HCT116 (cell line): ENCODE results near the gene DOCK1. TPM values are rescaled to one million over a fixed set of nuclear protein-coding genes. Genes with fewer than 3 reads are reported as not detected.
"Not testable (repeated sequence)": the region's sequence is repeated elsewhere in the genome, so short reads cannot be mapped to it uniquely, and the experiment has no call there.

Experiments
- ATAC-seq: fragments of 200-7000 bp; cut with Tn5 transposase; 2 replicates; pipeline ENCODE4 v1.9.1; 2020; ENCODE audit warnings: mild to moderate bottlenecking, moderate library complexity
- BruUV-seq: library from RNA; stranded (reverse); fragments of 400-500 nt; replicated peaks from 2 replicates; lab custom pipeline; 2021; lab: Mats Ljungman, UMichigan
- CTCF ChIA-PET: fragments of 300-600 bp; sonication (Branson Sonifier 250); formaldehyde crosslinking; loops from one replicate; lab custom pipeline; 2021; ENCODE audit warnings: antibody characterized with exemption; lab: Charles Lee
- POLR2A ChIA-PET: fragments of 300-600, 350-600 bp; sonication (Branson Sonifier 250); formaldehyde crosslinking; loops from one replicate; lab custom pipeline; 2021; ENCODE audit warnings: antibody characterized with exemption; lab: Charles Lee
- RAD21 ChIA-PET, 2 experiments: fragments of 300-600 bp; sonication (Branson Sonifier 250); formaldehyde crosslinking; loops; one replicate each; lab custom pipeline; 2023; ENCODE audit warnings: low total read pairs in 2 of 2; ENCODE audit not compliant: uncharacterized antibody in 2 of 2, unreplicated experiment in 2 of 2, low non-redundant PET in 1 of 2; lab: Charles Lee
- DNase-seq: peaks from one replicate; pipeline ENCODE4 v3.0.0-alpha.2; 2010; ENCODE audit warnings: low read depth, low spot score
- H2AFZ ChIP-seq: fragments of 200-600 bp; shearing (Covaris generic), sonication (generic); 2 replicates; pipeline ENCODE4 v1.6.1; 2017; ENCODE audit warnings: low read depth, mixed run types, mixed read lengths, antibody characterized with exemption, low read length; ENCODE audit not compliant: poor library complexity, severe bottlenecking
- H3K27ac ChIP-seq: 2 replicates; pipeline ENCODE4 v1.5.1; 2012; ENCODE audit warnings: low read depth, low read length
- H3K27me3 ChIP-seq: fragments of 200-600 bp; sonication (generic); 2 replicates; pipeline ENCODE4 v1.6.1; 2016; ENCODE audit warnings: mixed run types, low read length, mixed read lengths; ENCODE audit not compliant: insufficient read depth
- H3K36me3 ChIP-seq, 2 experiments: fragments of 200-500 bp in 1 of 2; fragments of 200-600 bp in 1 of 2; sonication (Bioruptor generic) in 1 of 2; sonication (generic) in 1 of 2; 2 replicates each; pipeline versions ENCODE4 v1.5.1 to v1.6.1; 2014 to 2016; ENCODE audit warnings: low read length in 2 of 2, inconsistent platforms in 1 of 2, mixed read lengths in 1 of 2, mixed run types in 1 of 2; ENCODE audit not compliant: insufficient read depth in 2 of 2, control insufficient read depth in 1 of 2
- H3K4me1 ChIP-seq, 2 experiments: fragments of 200-600 bp in 1 of 2; sonication (generic) in 1 of 2; 2 replicates each; pipeline versions ENCODE4 v1.5.1 to v1.6.1; 2012 to 2017; ENCODE audit warnings: low read length in 2 of 2, inconsistent platforms in 1 of 2, mild to moderate bottlenecking in 1 of 2, mixed read lengths in 1 of 2, mixed run types in 1 of 2, moderate library complexity in 1 of 2; ENCODE audit not compliant: insufficient read depth in 2 of 2, control insufficient read depth in 1 of 2
- H3K4me2 ChIP-seq: fragments of 200-600 bp; sonication (generic); 2 replicates; pipeline ENCODE4 v1.6.1; 2017; ENCODE audit warnings: mixed run types, low read length, mixed read lengths
- H3K4me3 ChIP-seq, 2 experiments: fragments of 200-600 bp in 1 of 2; sonication (generic) in 1 of 2; replicated peaks in 1 of 2; 2 replicates each; pipeline ENCODE4 v1.5.1; 2011 to 2016; ENCODE audit warnings: low read length in 2 of 2, control low read depth in 1 of 2, low read depth in 1 of 2, mild to moderate bottlenecking in 1 of 2, mixed read lengths in 1 of 2, mixed run types in 1 of 2
- H3K79me2 ChIP-seq: fragments of 200-600 bp; sonication (generic); 2 replicates; pipeline ENCODE4 v1.6.1; 2017; ENCODE audit warnings: mild to moderate bottlenecking, mixed run types, low read length, moderate library complexity, mixed read lengths; ENCODE audit not compliant: insufficient read depth
- H3K9ac ChIP-seq: fragments of 200-600 bp; sonication (generic); 2 replicates; pipeline ENCODE4 v1.6.1; 2016; ENCODE audit warnings: low read length, mixed read lengths
- H3K9me2 ChIP-seq: fragments of 200-600 bp; sonication (generic), shearing (Covaris generic); 2 replicates; pipeline ENCODE4 v1.6.1; 2017; ENCODE audit warnings: mixed run types, mild to moderate bottlenecking, moderate library complexity; ENCODE audit not compliant: insufficient read depth
- H3K9me3 ChIP-seq, 2 experiments: fragments of 200-500 bp in 1 of 2; fragments of 200-600 bp in 1 of 2; sonication (Bioruptor generic) in 1 of 2; sonication (generic) in 1 of 2; 2 replicates each; pipeline ENCODE4 v1.6.1; 2014 to 2017; ENCODE audit warnings: low read length in 2 of 2, mixed read lengths in 2 of 2, inconsistent platforms in 1 of 2, low read depth in 1 of 2, mild to moderate bottlenecking in 1 of 2, mixed run types in 1 of 2, moderate library complexity in 1 of 2; ENCODE audit not compliant: control insufficient read depth in 1 of 2, insufficient read depth in 1 of 2
- H4K20me1 ChIP-seq: fragments of 200-600 bp; sonication (generic), shearing (Covaris generic); 2 replicates; pipeline ENCODE4 v1.6.1; 2017; ENCODE audit warnings: mixed run types, mild to moderate bottlenecking, moderate library complexity; ENCODE audit not compliant: insufficient read depth
- EGR1 ChIP-seq: IDR thresholded peaks from 2 replicates; pipeline ENCODE4 v1.6.1; 2012; ENCODE audit warnings: low read depth
- EZH2 ChIP-seq: fragments of 200-600 bp; sonication (generic); IDR thresholded peaks from 2 replicates; pipeline ENCODE4 v1.6.1; 2017; ENCODE audit warnings: antibody characterized with exemption, mixed run types
- EZH2phosphoT487 ChIP-seq: fragments of 200-600 bp; IDR thresholded peaks from 2 replicates; pipeline ENCODE4 v1.6.1; 2018; ENCODE audit warnings: antibody characterized with exemption, borderline replicate concordance
- FOSL1 ChIP-seq: IDR thresholded peaks from 2 replicates; pipeline ENCODE4 v1.6.1; 2012; ENCODE audit warnings: low read depth
- JUND ChIP-seq: IDR thresholded peaks from 2 replicates; pipeline ENCODE4 v1.6.1; 2012
- SIN3A ChIP-seq: IDR thresholded peaks from 2 replicates; pipeline ENCODE4 v1.6.1; 2012; ENCODE audit warnings: low read depth
- SP1 ChIP-seq: IDR thresholded peaks from 2 replicates; pipeline ENCODE4 v1.6.1; 2012; ENCODE audit warnings: low read depth
- ZNF274 ChIP-seq: fragments of 200-500 bp; sonication (Bioruptor generic); IDR thresholded peaks from 2 replicates; pipeline ENCODE4 v1.6.1; 2014; ENCODE audit warnings: mild to moderate bottlenecking, low read depth, low read length, inconsistent platforms
- intact Hi-C: fragments of 100-400 bp; cut with micrococcal nuclease; formaldehyde crosslinking; loops from 2 replicates; pipeline ENCODE4 v1.10.0; 2022
- total RNA-seq: library from RNA; stranded (reverse); gene quantifications from one replicate; pipeline ENCODE4 v1.2.1, GENCODE V29; 2021; ENCODE audit not compliant: unreplicated experiment
- TF ChIP-seq, protein P1 (sequence below): IDR thresholded peaks from 2 replicates; pipeline ENCODE4 v1.6.1; 2012
- TF ChIP-seq, protein P2 (sequence below): IDR thresholded peaks from 2 replicates; pipeline ENCODE4 v1.6.1; 2011; ENCODE audit warnings: mild to moderate bottlenecking, low read length, moderate library complexity; ENCODE audit not compliant: insufficient replicate concordance; ENCODE audit errors: extremely low read depth

DOCK1 gene
- total RNA-seq, 1 experiment from 2014 or later, result 46.5 TPM

DNA sequence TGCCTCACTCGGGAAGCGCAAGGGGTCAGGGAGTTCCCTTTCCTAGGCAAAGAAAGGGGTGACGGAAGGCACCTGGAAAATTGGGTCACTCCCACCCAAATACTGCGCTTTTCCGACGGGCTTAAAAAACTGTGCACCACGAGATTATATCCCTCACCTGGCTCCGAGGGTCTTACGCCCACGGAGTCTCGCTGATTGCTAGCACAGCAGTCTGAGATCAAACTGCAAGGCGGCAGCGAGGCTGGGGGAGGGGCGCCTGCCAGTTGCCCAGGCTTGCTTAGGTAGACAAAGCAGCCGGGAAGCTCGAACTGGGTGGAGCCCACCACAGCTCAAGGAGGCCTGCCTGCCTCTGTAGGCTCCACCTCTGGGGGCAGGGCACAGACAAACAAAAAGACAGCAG lies 23.2 kb upstream of the DOCK1 start:
- DNase-seq, RAD21 ChIA-PET, H3K9ac ChIP-seq, H3K4me1 ChIP-seq, H3K36me3 ChIP-seq, CTCF ChIA-PET, H4K20me1 ChIP-seq, ATAC-seq, BruUV-seq, H3K9me2 ChIP-seq, H3K9me3 ChIP-seq, H3K4me3 ChIP-seq, H3K27ac ChIP-seq, H2AFZ ChIP-seq, POLR2A ChIA-PET, H3K79me2 ChIP-seq, intact Hi-C loops, H3K4me2 ChIP-seq: not testable (repeated sequence)
- H3K27me3 ChIP-seq, result peaks cover 13% of the 10 kb centered on the region; the same call in 1 of the 2 replicates

DNA sequence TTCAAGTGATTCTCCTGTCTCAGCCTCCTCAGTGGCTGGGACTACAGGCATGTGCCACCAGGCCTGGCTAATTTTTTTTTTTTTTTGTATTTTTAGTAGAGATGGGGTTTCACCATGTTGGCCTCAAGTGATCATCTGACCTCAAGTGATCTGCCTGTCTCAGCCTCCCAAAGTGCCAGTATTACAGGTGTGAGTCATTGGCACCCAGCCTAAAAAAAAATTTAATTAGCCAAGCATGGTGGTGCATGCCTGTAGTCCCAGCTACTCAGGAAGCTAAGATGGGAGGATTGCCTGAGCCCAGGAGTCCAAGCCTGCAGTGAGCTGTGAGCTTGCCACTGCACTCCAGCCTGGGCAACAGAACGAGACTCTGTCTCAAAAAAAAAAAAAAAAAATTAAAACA lies 16.8 kb upstream of the DOCK1 start:
- H3K27ac ChIP-seq, H3K27me3 ChIP-seq, H3K4me2 ChIP-seq, H4K20me1 ChIP-seq, H3K9ac ChIP-seq, H3K79me2 ChIP-seq, BruUV-seq, RAD21 ChIA-PET, H3K4me1 ChIP-seq, intact Hi-C loops, H3K9me3 ChIP-seq, POLR2A ChIA-PET, H3K36me3 ChIP-seq, H3K4me3 ChIP-seq, H3K9me2 ChIP-seq, H2AFZ ChIP-seq, DNase-seq: not testable (repeated sequence)
- CTCF ChIA-PET, result interaction anchor here (0.7 kb wide), 1 partner anchor 676 kb away, joined by 3 read pairs; no protein-coding TSS in a partner anchor
- peak; percentile 63 for ATAC-seq
- TF ChIP-seq FOSL1, result peak; percentile 12; the same call in 1 of the 2 replicates

DNA sequence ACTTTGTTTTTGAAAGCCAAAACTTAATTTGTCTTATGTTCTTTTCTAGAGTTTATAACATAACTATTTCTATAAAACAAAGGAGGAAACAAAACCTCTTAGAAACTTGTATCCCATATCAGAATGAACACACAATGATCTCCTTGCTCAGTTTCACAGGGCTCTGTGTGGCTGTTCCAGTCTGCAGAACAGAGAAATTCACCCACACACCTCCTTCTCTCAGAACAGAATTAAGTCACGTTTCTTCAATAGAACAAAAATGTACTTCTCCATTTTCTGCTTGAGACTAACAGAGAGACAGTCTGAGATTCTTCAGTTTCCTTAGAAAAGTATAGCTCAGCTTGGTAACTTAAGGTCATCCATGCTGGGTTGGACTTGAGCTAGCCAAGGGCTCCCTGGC lies 15.8 kb upstream of the DOCK1 start:
- Histone ChIP-seq H3K4me3 (no peak overlapping the region), H3K4me2 (no peak overlapping the region), H3K9me3 (no peaks in the 10 kb centered on the region), H3K4me1 (peaks cover 0 to 3% of the 10 kb centered on the region in 2 experiments; a peak in 1 of 4 replicates), H3K79me2 (no peaks in the 10 kb centered on the region), H4K20me1 (no peaks in the 10 kb centered on the region), H2AFZ (no peak overlapping the region), H3K9me2 (no peaks in the 10 kb centered on the region), H3K27me3 (no peaks in the 10 kb centered on the region), H3K9ac (no peak overlapping the region), H3K27ac (no peak overlapping the region), H3K36me3 (no peaks in the 10 kb centered on the region)
- ChIA-PET POLR2A (no interaction called here), RAD21 (no interaction called here), CTCF (no interaction called here)
- DNase-seq (no peak), ATAC-seq (no peak)
- no TSS peak for BruUV-seq
- intact Hi-C loops, result no loop called here
- TF ChIP-seq, protein P1, sequence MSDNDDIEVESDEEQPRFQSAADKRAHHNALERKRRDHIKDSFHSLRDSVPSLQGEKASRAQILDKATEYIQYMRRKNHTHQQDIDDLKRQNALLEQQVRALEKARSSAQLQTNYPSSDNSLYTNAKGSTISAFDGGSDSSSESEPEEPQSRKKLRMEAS, result no peak
- TF ChIP-seq, protein P2, sequence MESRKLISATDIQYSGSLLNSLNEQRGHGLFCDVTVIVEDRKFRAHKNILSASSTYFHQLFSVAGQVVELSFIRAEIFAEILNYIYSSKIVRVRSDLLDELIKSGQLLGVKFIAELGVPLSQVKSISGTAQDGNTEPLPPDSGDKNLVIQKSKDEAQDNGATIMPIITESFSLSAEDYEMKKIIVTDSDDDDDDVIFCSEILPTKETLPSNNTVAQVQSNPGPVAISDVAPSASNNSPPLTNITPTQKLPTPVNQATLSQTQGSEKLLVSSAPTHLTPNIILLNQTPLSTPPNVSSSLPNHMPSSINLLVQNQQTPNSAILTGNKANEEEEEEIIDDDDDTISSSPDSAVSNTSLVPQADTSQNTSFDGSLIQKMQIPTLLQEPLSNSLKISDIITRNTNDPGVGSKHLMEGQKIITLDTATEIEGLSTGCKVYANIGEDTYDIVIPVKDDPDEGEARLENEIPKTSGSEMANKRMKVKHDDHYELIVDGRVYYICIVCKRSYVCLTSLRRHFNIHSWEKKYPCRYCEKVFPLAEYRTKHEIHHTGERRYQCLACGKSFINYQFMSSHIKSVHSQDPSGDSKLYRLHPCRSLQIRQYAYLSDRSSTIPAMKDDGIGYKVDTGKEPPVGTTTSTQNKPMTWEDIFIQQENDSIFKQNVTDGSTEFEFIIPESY, result no peak
- TF ChIP-seq EZH2phosphoT487, result no peak
- TF ChIP-seq ZNF274, result no peak
- TF ChIP-seq SP1, result no peak
- no peak for TF ChIP-seq JUND
- TF ChIP-seq EZH2, result no peak
- TF ChIP-seq SIN3A, result no peak
- TF ChIP-seq EGR1, result no peak
